GM13976 (cell line): ENCODE results near the gene TAOK3.

Experiments
- DNase-seq: peaks from one replicate; pipeline ENCODE4 v3.0.0; 2012; ENCODE audit warnings: low spot score
- CTCF ChIP-seq: IDR thresholded peaks from 2 replicates; pipeline ENCODE4 v1.5.1; 2012; ENCODE audit warnings: borderline replicate concordance, mild to moderate bottlenecking; ENCODE audit not compliant: insufficient read depth; ENCODE audit errors: extremely low read depth, missing control alignments, control extremely low read depth
- in situ Hi-C: fragments of 300-500 bp; cut with MboI; formaldehyde crosslinking; loops from one replicate; pipeline ENCODE4 v1.12.0; 2022; ENCODE audit warnings: low sequenced_read_pairs, mixed read lengths, inconsistent platforms; ENCODE audit not compliant: unreplicated experiment

TAOK3 gene

GRCh38 chr12:118109088-118109487, 263.6 kb downstream of the TAOK3 start:
- DNase-seq: no peak
- in situ Hi-C loops: no loop called here
- TF ChIP-seq CTCF: no peak

- no peak for DNase-seq
- no peak for TF ChIP-seq CTCF
- in situ Hi-C loops: no loop called here
Observed at GRCh38 chr12:118107694-118108093, 265.0 kb downstream of the TAOK3 start.

- in situ Hi-C loops: no loop called here
- DNase-seq: no peak
- no peak for TF ChIP-seq CTCF
Observed at GRCh38 chr12:118107011-118107410, 265.7 kb downstream of the TAOK3 start.

- peak; percentile 77 for DNase-seq
- TF ChIP-seq CTCF: no peak
- in situ Hi-C loops: no loop called here
Observed at GRCh38 chr12:118103601-118104382, 268.9 kb downstream of the TAOK3 start, which contains the start of gene VSIG10. Gene VSIG10 (minus strand): TSS chr12:118104011. CDS start chr12:118103671, 340 bp downstream.

GRCh38 chr12:118103201-118103600, 269.5 kb downstream of the TAOK3 start:
- no peak for TF ChIP-seq CTCF
- peak; percentile 49 for DNase-seq

GRCh38 chr12:118102609-118103008, 270.1 kb downstream of the TAOK3 start:
- no peak for TF ChIP-seq CTCF
- in situ Hi-C loops: no loop called here
- DNase-seq: no peak

More at GRCh38 chr12:118103201-118103600, 269.5 kb downstream of the TAOK3 start:
- in situ Hi-C loops: no loop called here
